ENCODE measurements around the gene SLC24A3.

Gene SLC24A3

DNA sequence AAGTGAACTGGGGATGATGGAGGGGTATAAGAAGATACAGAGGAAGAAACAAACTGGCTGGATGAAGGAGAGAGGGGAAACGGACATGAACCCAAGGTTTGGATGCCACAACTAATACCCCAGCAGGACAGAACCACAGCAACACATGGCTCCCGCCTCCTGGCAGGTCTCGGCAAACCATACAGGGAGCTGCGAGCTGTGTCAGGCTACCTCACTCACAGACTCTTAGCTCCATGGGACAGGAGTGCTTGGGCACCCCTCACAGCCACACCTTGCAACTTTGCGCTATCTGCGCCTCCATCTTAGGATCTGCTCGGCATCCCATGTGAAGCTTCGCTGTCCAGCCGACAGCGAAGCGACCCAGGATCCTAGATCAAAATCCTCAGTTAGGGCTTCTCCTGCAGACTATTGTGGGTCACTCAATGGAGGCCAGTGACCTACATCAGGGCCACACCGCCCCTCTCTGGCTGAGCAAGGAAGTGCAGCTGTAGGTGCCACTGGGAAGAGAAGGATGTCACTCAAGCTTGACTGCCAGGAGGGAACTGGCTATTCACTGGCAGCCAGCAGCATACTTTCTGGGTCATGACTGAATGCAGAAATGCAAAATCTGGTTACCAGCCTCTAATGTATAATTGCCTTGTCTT, 371.2 kb downstream of the SLC24A3 start:
- peak in 30 of 56 donors; percentile 2 to 69 (median 9) for DNase-seq

- no peak for DNase-seq
These were observed 375.8 kb downstream of the SLC24A3 start for GRCh38 chr20:19588241-19588640.

DNA sequence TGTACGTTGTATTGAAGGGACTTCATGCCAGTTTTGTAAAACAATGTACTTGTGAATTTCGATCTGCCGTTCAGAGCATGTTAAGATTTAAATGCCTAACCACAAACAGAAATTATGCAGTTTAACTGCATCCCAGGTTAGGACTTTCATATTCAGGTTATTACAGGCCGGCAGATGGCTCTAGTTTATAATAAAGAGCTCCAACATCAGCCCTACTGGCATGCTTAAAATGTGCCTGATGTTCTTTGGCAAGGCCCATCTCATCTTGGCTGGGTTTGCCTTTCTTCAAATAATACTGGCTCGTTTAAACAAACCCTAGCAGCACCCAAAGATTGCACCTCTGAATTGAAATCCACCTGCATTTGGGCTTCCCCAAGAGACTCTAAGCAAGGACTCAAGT, 376.3 kb downstream of the SLC24A3 start:
- no peak for DNase-seq

DNA sequence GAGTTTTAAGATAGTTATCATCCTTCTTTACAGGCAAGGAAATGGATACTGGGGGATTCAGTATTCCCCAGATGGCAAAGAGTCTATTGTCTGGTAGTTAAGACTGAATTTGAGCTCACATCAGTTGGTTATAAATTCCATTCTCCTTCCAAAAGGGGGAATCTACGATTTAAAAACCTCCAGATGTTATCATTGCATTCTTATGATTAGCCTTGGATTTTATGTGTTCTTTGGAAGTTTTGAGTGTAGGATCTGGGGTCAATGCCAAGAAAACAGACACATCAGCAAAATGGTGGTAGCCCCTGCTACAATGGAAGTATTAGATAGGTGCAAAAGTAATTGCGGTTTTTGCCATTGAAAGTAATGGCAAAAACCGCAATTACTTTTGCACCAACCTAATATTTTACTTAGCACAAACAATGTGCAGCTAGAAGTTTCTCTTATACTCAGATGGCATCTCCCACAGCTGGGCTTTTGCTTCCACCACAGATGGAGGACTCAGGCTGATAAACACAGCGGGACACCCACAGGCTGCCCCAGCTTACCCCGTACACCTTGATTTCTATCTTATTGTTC, 377.4 kb downstream of the SLC24A3 start:
- DNase-seq = no peak

DNA sequence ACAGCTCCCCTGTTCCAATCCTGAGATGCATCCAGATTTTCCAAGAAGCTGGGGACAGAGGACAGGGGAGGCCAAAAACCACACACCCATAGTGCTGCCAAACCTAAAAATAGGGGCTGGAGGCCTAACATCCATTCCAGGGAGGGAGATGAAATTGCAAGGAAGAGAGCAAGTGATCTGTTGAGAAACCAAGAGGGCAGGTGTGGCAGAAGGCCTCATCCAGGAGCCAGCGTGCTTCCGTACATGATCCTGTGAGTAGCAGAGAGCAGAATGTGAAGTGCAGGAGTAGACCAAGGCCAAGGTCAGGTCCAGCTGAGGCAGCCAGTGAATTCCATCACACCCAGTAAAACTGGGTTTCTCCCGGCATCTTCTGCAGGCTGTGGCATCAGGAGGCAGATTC, 377.9 kb downstream of the SLC24A3 start:
- no peak for DNase-seq

- DNase-seq = no peak
These were observed 381.3 kb downstream of the SLC24A3 start for GRCh38 chr20:19593762-19594161.

GRCh38 chr20:19594896-19595295, 382.5 kb downstream of the SLC24A3 start:
- no peak for DNase-seq

DNA sequence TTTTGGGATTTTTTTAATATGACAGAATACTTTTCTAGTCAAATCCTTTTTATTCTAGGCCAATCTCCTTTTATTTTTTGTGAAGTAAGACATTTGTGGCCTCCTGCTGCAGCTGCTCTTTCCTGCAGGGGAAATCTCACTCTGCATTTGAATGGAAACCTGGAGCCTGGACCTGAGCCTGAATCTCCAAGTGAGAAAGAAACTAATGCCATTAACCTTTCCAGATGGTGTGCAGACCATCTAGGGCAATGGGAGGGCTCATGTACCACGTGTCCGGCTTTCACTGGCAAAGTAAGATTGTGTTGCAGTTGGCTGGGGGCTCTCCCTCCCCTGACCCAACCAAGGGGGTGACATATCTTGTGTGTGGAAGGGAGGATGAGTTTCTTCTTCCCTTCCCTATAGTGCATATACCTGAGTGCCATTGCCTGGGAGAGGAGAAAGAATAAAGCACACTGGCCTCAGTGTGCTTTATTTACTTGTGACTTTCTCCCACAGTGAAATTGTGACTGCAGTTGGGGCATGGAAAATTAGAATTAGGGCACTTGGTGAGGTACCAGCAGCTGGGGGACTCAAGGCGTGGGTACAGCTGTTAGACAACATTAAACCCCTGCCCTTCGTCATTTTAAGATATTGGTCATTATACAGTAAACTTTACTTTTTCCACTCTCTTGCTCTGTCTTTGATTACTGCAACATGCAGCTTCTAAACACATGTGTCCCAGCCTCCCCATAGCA, 385.8 kb downstream of the SLC24A3 start:
- no peak for DNase-seq

- DNase-seq = no peak
These were observed 386.8 kb downstream of the SLC24A3 start for GRCh38 chr20:19599200-19599599.

GRCh38 chr20:19600042-19600441, 387.6 kb downstream of the SLC24A3 start:
- DNase-seq = no peak

GRCh38 chr20:19601126-19601810, 388.8 kb downstream of the SLC24A3 start:
- DNase-seq = no peak

- DNase-seq = no peak
These were observed 390.4 kb downstream of the SLC24A3 start for GRCh38 chr20:19602675-19603375.

GRCh38 chr20:19603376-19603750, 390.9 kb downstream of the SLC24A3 start:
- DNase-seq = no peak

DNA sequence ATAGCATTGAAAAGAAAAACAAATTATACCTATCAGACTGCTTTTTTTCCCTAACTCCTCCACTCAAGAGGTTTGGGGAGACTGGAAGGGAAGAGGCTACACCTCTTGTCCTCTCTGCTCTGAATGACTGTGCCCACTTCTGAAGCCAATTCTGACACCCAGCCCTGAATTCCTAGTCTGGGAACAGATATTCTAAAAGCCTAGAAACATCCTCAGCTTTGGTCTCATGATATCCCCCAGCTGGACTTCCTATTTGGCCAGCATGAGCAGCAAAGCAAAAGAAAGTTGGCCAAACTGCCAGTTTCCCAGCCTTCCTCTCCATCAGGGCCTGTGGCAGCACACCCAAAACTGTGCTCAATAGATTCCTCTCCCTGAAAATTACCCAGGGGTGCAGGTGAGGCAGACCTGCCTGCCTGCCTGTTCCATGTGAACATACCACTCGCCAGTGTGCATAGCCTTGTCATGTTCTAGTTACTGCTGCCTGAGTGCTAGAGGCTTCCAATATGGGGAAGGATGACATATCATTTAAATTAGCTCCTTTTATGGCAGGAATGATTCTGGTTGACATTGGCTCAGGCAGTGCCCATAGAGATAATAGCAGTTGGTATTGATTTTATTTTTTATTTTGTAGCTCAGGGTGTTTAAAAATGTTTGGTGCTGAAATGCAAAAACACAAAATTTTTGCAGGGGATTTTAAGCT, 393.5 kb downstream of the SLC24A3 start:
- no peak for DNase-seq

DNA sequence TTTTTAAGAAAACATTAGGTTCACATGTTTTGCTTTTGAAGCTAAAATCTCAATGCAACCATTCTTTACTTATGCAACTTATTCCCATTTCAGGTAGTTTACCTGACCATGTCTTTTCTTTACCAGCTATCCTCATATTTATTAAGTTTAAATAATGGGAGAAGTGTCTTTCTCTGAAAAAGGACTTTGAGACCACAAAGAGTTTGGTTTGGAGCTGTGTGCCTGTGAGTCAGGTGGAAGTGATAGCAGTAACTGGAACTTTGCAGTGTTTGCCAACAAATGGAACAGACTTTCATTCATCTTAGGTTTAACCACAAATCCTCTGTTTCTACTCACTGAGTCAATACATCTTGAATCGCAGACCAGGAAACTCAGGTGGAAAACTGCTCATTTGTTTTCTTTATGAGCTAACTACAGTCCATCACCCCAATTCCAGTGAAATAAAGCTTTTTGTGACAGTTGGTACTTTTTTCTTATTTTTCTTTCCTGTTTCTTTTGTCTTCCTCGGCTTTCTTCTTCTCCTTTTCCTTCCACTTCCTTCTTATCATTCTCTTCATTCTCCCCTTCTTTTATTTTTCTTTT, 397.3 kb downstream of the SLC24A3 start:
- no peak for DNase-seq

DNA sequence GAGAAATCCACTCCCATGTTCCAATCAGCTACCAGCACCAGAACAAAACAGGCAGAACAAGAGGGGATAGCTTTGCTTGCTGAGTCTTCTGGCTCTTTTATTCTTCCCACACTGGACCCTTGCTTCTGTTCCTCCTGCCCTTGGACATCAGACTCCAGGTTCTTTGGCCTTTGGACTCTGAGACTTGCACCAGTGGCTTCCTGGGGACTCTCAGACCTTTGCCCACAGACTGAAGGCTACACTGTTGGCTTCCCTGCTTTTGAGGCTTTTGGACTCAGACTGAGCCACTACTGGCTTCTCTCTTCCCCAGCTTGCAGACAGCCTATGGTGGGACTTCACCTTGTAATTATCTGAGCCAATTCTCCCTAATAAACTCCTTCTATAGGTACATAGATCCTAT, 403.2 kb downstream of the SLC24A3 start:
- DNase-seq = no peak

- no peak for DNase-seq
These were observed 403.6 kb downstream of the SLC24A3 start for GRCh38 chr20:19616081-19616480.

DNA sequence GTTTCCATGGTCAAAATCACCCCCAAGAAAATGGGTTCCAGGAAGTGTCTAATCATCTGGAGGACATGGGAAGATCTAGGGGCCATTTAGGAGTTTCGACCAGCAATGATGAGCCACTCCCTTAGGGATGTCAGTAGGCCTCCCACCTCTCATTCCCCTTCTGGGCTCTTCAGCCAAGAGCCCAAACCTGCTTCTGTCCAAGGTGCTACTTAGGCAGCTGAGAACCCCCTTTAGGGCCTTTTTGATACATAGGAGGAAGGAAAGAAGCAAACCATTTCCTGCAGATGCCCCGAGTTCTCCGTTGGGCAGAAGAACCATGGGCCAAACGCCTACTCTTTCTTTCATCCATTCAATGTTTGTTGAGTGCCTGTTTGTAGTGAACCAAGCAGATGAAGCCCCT, 404.2 kb downstream of the SLC24A3 start:
- DNase-seq = no peak

DNA sequence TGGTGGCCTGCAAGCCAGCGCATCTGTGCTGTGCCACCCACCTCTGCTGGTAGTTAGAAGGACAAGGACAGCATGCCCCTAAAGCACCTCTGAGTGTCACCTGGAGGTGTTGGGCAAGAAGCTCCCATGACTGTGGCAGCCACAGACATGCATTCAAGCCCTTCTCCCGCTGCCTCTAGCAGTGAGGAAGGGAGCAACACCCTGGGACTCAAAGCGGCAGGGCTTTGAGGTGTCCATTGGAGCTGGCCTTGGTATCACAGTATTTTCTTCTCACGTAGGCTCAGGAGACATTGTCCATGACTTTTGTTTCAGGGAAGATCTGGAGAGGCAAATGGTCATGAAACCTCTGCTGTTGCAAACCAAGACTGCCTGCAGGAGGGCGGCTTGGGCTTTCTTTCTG, 404.8 kb downstream of the SLC24A3 start:
- no peak for DNase-seq

DNA sequence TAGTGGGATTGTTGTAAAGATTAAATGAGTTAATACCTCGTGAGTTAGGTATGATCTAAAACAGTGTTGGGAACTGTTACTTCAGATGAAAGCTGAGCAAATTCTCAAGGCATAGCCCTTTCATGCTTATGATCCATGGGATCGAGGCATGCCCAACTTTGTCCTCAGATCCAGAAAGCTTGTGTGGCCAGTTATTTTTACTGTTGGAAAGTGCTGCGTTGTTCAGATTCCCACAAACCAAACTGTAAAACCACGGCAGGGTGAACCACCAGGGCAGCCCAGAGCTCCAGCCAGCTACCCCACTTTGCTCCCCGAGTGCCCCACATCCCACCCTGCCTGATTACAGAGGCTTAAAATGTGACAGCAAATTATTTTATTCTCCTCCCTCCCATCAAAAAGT, 406.3 kb downstream of the SLC24A3 start:
- DNase-seq = no peak
